ENCODE data around the gene FYB2.

GRCh38 chr1:56707379-56707778, 111.8 kb downstream of the FYB2 start:
- TF ChIP-seq YY1 (IDR thresholded peaks at IDR 0.05; ENCODE audit: insufficient read depth, insufficient read length), result no peak
- no peak for TF ChIP-seq ZNF274 (IDR thresholded peaks at IDR 0.05; ENCODE audit: low read depth, low read length)

Data from NT2/D1 (cell line).